Duodenal mucosa (tissue), 2 donors: ENCODE data around the gene CERS1.

Experiments used
- H3K27ac ChIP-seq: one replicate; pipeline ENCODE4 v1.7.0; 2013; ENCODE audit warnings: low read depth, low read length
- H3K27me3 ChIP-seq, 2 donors: one replicate each; pipeline ENCODE4 v1.7.0; 2013; ENCODE audit warnings: low read length in 2 of 2, control low read depth in 1 of 2; ENCODE audit not compliant: insufficient read depth in 2 of 2, control insufficient read depth in 1 of 2
- H3K36me3 ChIP-seq, 2 donors: one replicate each; pipeline ENCODE4 v1.7.0; 2013; ENCODE audit warnings: low read length in 2 of 2, control low read depth in 1 of 2; ENCODE audit not compliant: insufficient read depth in 2 of 2, control insufficient read depth in 1 of 2
- H3K4me1 ChIP-seq, 2 donors: one replicate each; pipeline ENCODE4 v1.7.0; 2013; ENCODE audit warnings: low read length in 2 of 2, control low read depth in 1 of 2; ENCODE audit not compliant: insufficient read depth in 2 of 2, control insufficient read depth in 1 of 2
- H3K4me3 ChIP-seq, 2 donors: one replicate each; pipeline ENCODE4 v1.7.0; 2013; ENCODE audit warnings: low read length in 2 of 2, low read depth in 1 of 2
- H3K9ac ChIP-seq, 2 donors: one replicate each; pipeline ENCODE4 v1.7.0; 2013; ENCODE audit warnings: low read length in 2 of 2, low read depth in 1 of 2
- H3K9me3 ChIP-seq, 2 donors: one replicate each; pipeline ENCODE4 v1.7.0; 2013; ENCODE audit warnings: low read length in 2 of 2, control low read depth in 1 of 2; ENCODE audit not compliant: control insufficient read depth in 1 of 2

The CERS1 gene

DNA sequence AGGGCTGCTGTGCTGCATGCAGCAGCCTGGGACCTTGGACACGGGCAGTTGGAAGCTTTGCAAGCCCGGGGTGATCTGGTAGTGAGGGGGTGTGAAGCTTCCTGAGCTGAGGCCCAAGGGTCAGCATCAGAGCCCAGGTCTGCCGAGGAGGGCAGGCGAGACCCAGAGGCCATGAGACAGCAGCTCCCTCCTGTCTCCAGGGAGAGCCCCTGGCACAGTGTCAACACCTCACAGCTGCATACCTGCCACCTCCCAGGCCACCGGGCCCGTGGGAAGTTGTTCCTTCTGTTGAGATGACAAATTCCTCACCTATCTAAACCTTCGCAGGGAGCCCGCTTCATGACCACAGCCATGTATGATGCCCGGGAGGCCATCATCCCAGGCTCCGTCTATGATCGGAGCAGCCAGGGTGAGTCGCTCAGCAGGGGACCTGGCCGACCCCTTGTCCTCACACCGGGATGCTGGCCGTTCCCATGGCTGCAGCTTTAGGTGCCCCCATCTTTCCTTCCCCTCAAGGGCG, 32.1 kb downstream of the CERS1 start:
- H3K4me1 ChIP-seq = peaks cover 0 to 6% of the 10 kb centered on the region in 2 donors
- H3K36me3 ChIP-seq = peaks cover 55 to 85% of the 10 kb centered on the region in 2 donors
- H3K9ac ChIP-seq = no peak overlapping the region
- H3K27ac ChIP-seq = no peak overlapping the region
- H3K4me3 ChIP-seq = no peak overlapping the region
- no peaks in the 10 kb centered on the region for H3K9me3 ChIP-seq
- H3K27me3 ChIP-seq = no peaks in the 10 kb centered on the region

- H3K36me3 ChIP-seq = peaks cover 61 to 92% of the 10 kb centered on the region in 2 donors
- no peak overlapping the region for H3K27ac ChIP-seq
- H3K9ac ChIP-seq = no peak overlapping the region
- H3K27me3 ChIP-seq = no peaks in the 10 kb centered on the region
- H3K9me3 ChIP-seq = no peaks in the 10 kb centered on the region
- H3K4me3 ChIP-seq = no peak overlapping the region
- H3K4me1 ChIP-seq = peaks cover 0 to 6% of the 10 kb centered on the region in 2 donors
Observed at GRCh38 chr19:18862976-18863842, 32.7 kb downstream of the CERS1 start.

- H3K4me1 ChIP-seq = peaks cover 0 to 6% of the 10 kb centered on the region in 2 donors
- H3K27ac ChIP-seq = no peak overlapping the region
- H3K9me3 ChIP-seq = no peaks in the 10 kb centered on the region
- H3K27me3 ChIP-seq = no peaks in the 10 kb centered on the region
- H3K9ac ChIP-seq = no peak overlapping the region
- H3K36me3 ChIP-seq = peaks cover 60 to 94% of the 10 kb centered on the region in 2 donors
- H3K4me3 ChIP-seq = no peak overlapping the region
Observed at GRCh38 chr19:18861917-18862316, 34.0 kb downstream of the CERS1 start.

DNA sequence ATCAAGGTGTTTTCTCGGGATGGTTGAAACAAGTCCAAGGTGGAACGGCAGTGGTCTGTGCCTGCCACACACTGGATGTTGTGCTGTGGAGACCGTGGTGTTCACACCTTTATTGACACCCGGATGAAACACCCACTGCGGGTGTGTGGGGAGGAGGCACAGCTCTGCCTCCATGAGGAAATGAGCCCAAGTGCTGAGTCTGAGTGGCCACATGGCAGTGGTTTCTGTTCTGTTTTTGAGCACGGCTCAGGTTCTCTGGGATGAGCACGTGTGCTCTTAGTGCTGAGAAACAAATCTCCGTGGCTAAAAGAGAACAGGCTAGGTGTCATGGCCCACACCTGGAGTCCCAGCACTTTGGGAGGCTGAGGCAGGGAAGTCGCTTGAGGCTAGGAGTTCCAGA, 34.7 kb downstream of the CERS1 start:
- Histone ChIP-seq H3K4me1 (peaks cover 0 to 6% of the 10 kb centered on the region in 2 donors), H3K36me3 (peaks cover 66 to 99% of the 10 kb centered on the region in 2 donors), H3K9ac (no peak overlapping the region), H3K4me3 (no peak overlapping the region), H3K9me3 (no peaks in the 10 kb centered on the region), H3K27me3 (no peaks in the 10 kb centered on the region), H3K27ac (no peak overlapping the region)

GRCh38 chr19:18860725-18861124, 35.2 kb downstream of the CERS1 start:
- Histone ChIP-seq H3K27me3 (no peaks in the 10 kb centered on the region), H3K4me3 (no peak overlapping the region), H3K27ac (no peak overlapping the region), H3K36me3 (peaks cover 67 to 99% of the 10 kb centered on the region in 2 donors), H3K9ac (no peak overlapping the region), H3K4me1 (peaks cover 0 to 6% of the 10 kb centered on the region in 2 donors), H3K9me3 (no peaks in the 10 kb centered on the region)

- no peak overlapping the region for H3K9ac ChIP-seq
- peaks cover 0 to 6% of the 10 kb centered on the region in 2 donors for H3K4me1 ChIP-seq
- no peak overlapping the region for H3K4me3 ChIP-seq
- peaks cover 69 to 99% of the 10 kb centered on the region in 2 donors for H3K36me3 ChIP-seq
- H3K27ac ChIP-seq = no peak overlapping the region
- H3K27me3 ChIP-seq = no peaks in the 10 kb centered on the region
- H3K9me3 ChIP-seq = no peaks in the 10 kb centered on the region
Observed at GRCh38 chr19:18860302-18860700, 35.7 kb downstream of the CERS1 start.

GRCh38 chr19:18859676-18860301, 36.2 kb downstream of the CERS1 start:
- Histone ChIP-seq H3K36me3 (peaks cover 73 to 99% of the 10 kb centered on the region in 2 donors), H3K27ac (no peak overlapping the region), H3K9me3 (no peaks in the 10 kb centered on the region), H3K9ac (no peak overlapping the region), H3K4me1 (peaks cover 0 to 6% of the 10 kb centered on the region in 2 donors), H3K27me3 (no peaks in the 10 kb centered on the region), H3K4me3 (no peak overlapping the region)

DNA sequence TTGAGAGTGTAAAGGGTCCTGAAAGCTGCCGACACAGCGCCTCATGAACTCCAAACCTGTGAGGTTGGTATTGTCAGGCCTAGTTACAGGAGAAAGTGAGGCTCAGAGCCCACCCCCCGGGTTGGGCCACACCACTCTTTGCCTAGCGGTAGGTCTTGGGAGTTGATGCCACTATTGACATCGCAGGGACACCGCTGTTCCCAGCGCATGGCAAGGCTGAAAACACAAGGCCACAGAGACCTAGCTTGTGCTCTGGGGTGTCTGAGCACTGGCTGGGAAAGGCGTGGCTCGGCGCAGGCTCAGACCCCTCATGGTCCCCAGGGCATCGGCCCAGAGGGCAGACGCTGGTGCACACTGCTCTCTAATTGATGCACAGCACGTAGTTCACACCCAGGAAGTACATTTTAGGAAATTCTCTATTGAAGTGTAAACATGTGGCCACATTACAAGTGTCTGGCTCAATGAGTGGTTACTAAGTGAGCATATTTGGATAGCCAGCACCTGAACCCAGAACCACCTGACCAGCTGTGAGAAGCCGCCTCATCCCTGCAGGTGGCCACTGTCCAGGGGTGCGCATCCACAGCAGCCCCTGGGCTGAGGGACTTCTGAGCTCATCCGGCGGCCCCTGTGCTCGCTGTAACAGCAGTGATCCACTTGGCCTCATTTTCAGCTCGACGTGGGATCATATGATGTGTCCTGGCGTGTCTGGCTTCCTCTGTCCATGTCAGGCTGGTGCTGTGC, 36.9 kb downstream of the CERS1 start:
- Histone ChIP-seq H3K4me3 (no peak overlapping the region), H3K9me3 (no peaks in the 10 kb centered on the region), H3K27me3 (no peaks in the 10 kb centered on the region), H3K4me1 (peaks cover 0 to 6% of the 10 kb centered on the region in 2 donors), H3K9ac (no peak overlapping the region), H3K36me3 (peaks cover 76 to 100% of the 10 kb centered on the region in 2 donors), H3K27ac (no peak overlapping the region)

DNA sequence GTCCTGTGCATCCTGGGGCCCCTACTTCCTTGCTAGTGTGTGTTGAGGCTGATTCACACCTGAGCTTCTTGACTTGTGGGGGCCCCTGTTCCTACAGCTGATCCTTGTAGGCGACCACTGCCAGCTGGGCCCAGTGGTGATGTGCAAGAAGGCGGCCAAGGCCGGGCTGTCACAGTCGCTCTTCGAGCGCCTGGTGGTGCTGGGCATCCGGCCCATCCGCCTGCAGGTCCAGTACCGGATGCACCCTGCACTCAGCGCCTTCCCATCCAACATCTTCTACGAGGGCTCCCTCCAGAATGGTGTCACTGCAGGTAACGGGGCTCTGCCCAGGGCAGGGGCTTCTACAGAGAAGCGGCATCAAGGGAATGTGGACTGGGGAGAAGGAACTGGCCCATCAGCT, 38.7 kb downstream of the CERS1 start:
- Histone ChIP-seq H3K9me3 (no peaks in the 10 kb centered on the region), H3K4me1 (peaks cover 0 to 6% of the 10 kb centered on the region in 2 donors), H3K4me3 (no peak overlapping the region), H3K36me3 (peaks cover 84 to 99% of the 10 kb centered on the region in 2 donors), H3K9ac (no peak overlapping the region), H3K27ac (no peak overlapping the region), H3K27me3 (no peaks in the 10 kb centered on the region)
